Measurements from ENCODE around the gene LIFR.

DNA sequence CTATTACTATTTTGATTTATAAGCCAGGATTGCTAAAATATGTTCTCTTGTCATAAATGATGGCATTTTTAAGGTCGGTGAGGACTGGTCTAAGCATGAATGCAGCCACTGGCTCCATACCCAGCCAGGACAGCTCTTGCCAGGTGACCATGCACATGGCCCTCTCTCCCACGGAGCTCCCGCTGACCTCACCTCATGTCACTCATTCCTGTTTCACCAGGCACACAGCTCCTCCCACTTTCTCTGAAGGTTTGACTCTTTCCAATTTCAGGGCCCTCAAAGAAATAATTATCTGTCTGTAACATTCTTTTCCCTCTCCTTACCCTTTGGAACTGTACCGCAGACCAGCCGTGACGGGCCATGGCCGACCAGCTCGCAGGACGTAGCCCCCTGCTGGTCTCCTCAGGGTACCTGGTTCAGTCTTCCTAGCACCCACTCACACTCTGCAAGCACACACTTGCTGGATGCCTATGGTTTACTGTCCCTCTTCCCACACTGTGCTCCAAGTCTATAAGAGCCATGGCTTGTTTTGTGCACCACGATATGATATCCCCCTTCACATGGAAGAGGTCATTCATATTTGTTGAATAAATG is 72.5 kb downstream of the LIFR start:
- TF ChIP-seq YY1 (IDR thresholded peaks at IDR 0.05; ENCODE audit: low read depth) (no peak), RAD21 (IDR thresholded peaks at IDR 0.05; ENCODE audit: low read depth) (no peak), CEBPB (IDR thresholded peaks at IDR 0.05) (no peak), EP300 (IDR thresholded peaks at IDR 0.05; ENCODE audit: borderline replicate concordance) (no peak), TAF1 (IDR thresholded peaks at IDR 0.05; ENCODE audit: low read depth) (no peak), EGR1 (IDR thresholded peaks at IDR 0.05) (no peak), TEAD4 (IDR thresholded peaks at IDR 0.05) (no peak), ZBTB7A (IDR thresholded peaks at IDR 0.05; ENCODE audit: low read depth) (no peak)
- TF ChIP-seq, protein P1, sequence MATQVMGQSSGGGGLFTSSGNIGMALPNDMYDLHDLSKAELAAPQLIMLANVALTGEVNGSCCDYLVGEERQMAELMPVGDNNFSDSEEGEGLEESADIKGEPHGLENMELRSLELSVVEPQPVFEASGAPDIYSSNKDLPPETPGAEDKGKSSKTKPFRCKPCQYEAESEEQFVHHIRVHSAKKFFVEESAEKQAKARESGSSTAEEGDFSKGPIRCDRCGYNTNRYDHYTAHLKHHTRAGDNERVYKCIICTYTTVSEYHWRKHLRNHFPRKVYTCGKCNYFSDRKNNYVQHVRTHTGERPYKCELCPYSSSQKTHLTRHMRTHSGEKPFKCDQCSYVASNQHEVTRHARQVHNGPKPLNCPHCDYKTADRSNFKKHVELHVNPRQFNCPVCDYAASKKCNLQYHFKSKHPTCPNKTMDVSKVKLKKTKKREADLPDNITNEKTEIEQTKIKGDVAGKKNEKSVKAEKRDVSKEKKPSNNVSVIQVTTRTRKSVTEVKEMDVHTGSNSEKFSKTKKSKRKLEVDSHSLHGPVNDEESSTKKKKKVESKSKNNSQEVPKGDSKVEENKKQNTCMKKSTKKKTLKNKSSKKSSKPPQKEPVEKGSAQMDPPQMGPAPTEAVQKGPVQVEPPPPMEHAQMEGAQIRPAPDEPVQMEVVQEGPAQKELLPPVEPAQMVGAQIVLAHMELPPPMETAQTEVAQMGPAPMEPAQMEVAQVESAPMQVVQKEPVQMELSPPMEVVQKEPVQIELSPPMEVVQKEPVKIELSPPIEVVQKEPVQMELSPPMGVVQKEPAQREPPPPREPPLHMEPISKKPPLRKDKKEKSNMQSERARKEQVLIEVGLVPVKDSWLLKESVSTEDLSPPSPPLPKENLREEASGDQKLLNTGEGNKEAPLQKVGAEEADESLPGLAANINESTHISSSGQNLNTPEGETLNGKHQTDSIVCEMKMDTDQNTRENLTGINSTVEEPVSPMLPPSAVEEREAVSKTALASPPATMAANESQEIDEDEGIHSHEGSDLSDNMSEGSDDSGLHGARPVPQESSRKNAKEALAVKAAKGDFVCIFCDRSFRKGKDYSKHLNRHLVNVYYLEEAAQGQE (IDR thresholded peaks at IDR 0.05; ENCODE audit: low read depth) = no peak
- TF ChIP-seq, protein P2, sequence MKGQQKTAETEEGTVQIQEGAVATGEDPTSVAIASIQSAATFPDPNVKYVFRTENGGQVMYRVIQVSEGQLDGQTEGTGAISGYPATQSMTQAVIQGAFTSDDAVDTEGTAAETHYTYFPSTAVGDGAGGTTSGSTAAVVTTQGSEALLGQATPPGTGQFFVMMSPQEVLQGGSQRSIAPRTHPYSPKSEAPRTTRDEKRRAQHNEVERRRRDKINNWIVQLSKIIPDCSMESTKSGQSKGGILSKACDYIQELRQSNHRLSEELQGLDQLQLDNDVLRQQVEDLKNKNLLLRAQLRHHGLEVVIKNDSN (IDR thresholded peaks at IDR 0.05) = no peak
- TF ChIP-seq, protein P3, sequence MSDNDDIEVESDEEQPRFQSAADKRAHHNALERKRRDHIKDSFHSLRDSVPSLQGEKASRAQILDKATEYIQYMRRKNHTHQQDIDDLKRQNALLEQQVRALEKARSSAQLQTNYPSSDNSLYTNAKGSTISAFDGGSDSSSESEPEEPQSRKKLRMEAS (IDR thresholded peaks at IDR 0.05) = no peak
